ENCODE results near the gene UBQLN3. TPM values are rescaled to one million over a fixed set of nuclear protein-coding genes. Genes with fewer than 3 reads are reported as not detected.

The UBQLN3 gene
- total and polyA plus RNA-seq, 2 experiments from 2014 or later, result not detected

GRCh38 chr11:5546457-5546856 lies 36.7 kb upstream of the UBQLN3 start:
- H3K4me3 ChIP-seq, result no peak overlapping the region
- no peaks in the 10 kb centered on the region for H3K27me3 ChIP-seq (ENCODE audit: insufficient read depth)
- Mint-ChIP-seq H3K27ac (no peak overlapping the region), H3K9me3 (no peaks in the 10 kb centered on the region), H3K4me3 (no peak overlapping the region), H3K4me1 (no peaks in the 10 kb centered on the region), H3K36me3 (ENCODE audit: low read depth) (no peaks in the 10 kb centered on the region), H3K27me3 (ENCODE audit: insufficient read depth, low read depth, poor library complexity) (no peaks in the 10 kb centered on the region)
- H2AFZ ChIP-seq, result no peak overlapping the region
- H3F3A ChIP-seq (replicated peaks; ENCODE audit: low read depth), result no peaks in the 10 kb centered on the region
- H3K9me2 ChIP-seq (ENCODE audit: insufficient read depth), result peaks cover 12% of the 10 kb centered on the region; the same call in 1 of the 2 replicates
- H3K36me3 ChIP-seq (ENCODE audit: insufficient read depth), result no peaks in the 10 kb centered on the region
- no peak overlapping the region for H3K27ac ChIP-seq (ENCODE audit: low read depth)
- no peaks in the 10 kb centered on the region for H3K4me1 ChIP-seq (ENCODE audit: insufficient read depth)
- no peak for ATAC-seq
- TF ChIP-seq EZH2 (IDR thresholded peaks at IDR 0.05; ENCODE audit: low read depth, unreplicated experiment), result no peak
- TF ChIP-seq CTCF (conservative IDR thresholded peaks at IDR 0.05; ENCODE audit: low read depth in 2 of 2), result no peak
- TF ChIP-seq ETS1 (IDR thresholded peaks at IDR 0.05), result no peak
- TF ChIP-seq STAT1 (IDR thresholded peaks at IDR 0.05; ENCODE audit: unreplicated experiment), result no peak
- no peak for TF ChIP-seq NANOG (IDR thresholded peaks at IDR 0.05; ENCODE audit: borderline replicate concordance)
- TF ChIP-seq EZH2phosphoT487 (IDR thresholded peaks at IDR 0.05; ENCODE audit: unreplicated experiment), result no peak
- TF ChIP-seq CREB1 (CRISPR knock-in tag; IDR thresholded peaks at IDR 0.05; ENCODE audit: low read depth), result no peak
- no peak for TF ChIP-seq JUNB (IDR thresholded peaks at IDR 0.05; ENCODE audit: unreplicated experiment)
- TF ChIP-seq ZNF331 (CRISPR knock-in tag; IDR thresholded peaks at IDR 0.05; ENCODE audit: low read depth), result no peak
- no peak for TF ChIP-seq POLR2AphosphoS5 (IDR thresholded peaks at IDR 0.05; ENCODE audit: low read depth)
- no peak for TF ChIP-seq REST (IDR thresholded peaks at IDR 0.05; ENCODE audit: unreplicated experiment)
- TF ChIP-seq ZNF114 (CRISPR knock-in tag; IDR thresholded peaks at IDR 0.05), result no peak
- H3K4me2 ChIP-seq, result no peak overlapping the region
- no peaks in the 10 kb centered on the region for H3K79me2 ChIP-seq (replicated peaks; ENCODE audit: insufficient read depth)
- no peaks in the 10 kb centered on the region for H4K20me1 ChIP-seq (replicated peaks; ENCODE audit: insufficient read depth)
- DNase-seq (ENCODE audit: low spot score), result no peak
